IMR-90 (cell line): ENCODE results near the gene HECTD2. TPM values are rescaled to one million over a fixed set of nuclear protein-coding genes. Genes with fewer than 3 reads are reported as not detected.
A peak's percentile ranks its signal among the peaks of the same experiment; 100 is the strongest.

Experiments used
- ATAC-seq: fragments of 200-7000 bp; cut with Tn5 transposase; 2 replicates; pipeline ENCODE4 v1.9.1; 2020; ENCODE audit warnings: low read depth, mild to moderate bottlenecking, moderate library complexity
- BruUV-seq: library from RNA; stranded (reverse); fragments of 400-500 nt; replicated peaks from 2 replicates; lab custom pipeline; 2021; lab: Mats Ljungman, UMichigan
- CTCF ChIA-PET: fragments of 300-600 bp; formaldehyde crosslinking; extraction: SDS; loops from one replicate; lab custom pipeline; 2021; ENCODE audit warnings: antibody characterized with exemption; lab: Yijun Ruan, JAX
- POLR2A ChIA-PET: fragments of 300-600 bp; sonication (Branson Sonifier 250); formaldehyde crosslinking; loops from one replicate; lab custom pipeline; 2022; ENCODE audit warnings: antibody characterized with exemption; ENCODE audit not compliant: unreplicated experiment; lab: Charles Lee
- DNase-seq: peaks from one replicate; pipeline ENCODE4 v3.0.0; 2013
- H2AFZ ChIP-seq: replicated peaks from 2 replicates; pipeline ENCODE3; 2013; ENCODE audit warnings: low read length, mild to moderate bottlenecking; ENCODE audit not compliant: poor library complexity
- H2AK5ac ChIP-seq: 2 replicates; pipeline ENCODE4 v1.6.1; 2013; ENCODE audit warnings: low read depth, low read length, inconsistent platforms
- H2AK9ac ChIP-seq: replicated peaks from 2 replicates; pipeline ENCODE3; 2013; ENCODE audit warnings: mild to moderate bottlenecking, low read depth, low read length, moderate library complexity; ENCODE audit not compliant: poor library complexity
- H2BK120ac ChIP-seq: 2 replicates; pipeline ENCODE4 v1.6.1; 2013; ENCODE audit warnings: low read depth, low read length, inconsistent platforms
- H2BK15ac ChIP-seq: 3 replicates; pipeline ENCODE4 v1.6.1; 2013; ENCODE audit warnings: low read depth, low read length, inconsistent platforms
- H2BK20ac ChIP-seq: 2 replicates; pipeline ENCODE4 v1.6.1; 2013; ENCODE audit warnings: low read depth, mild to moderate bottlenecking, inconsistent platforms, low read length, moderate library complexity
- H2BK5ac ChIP-seq: 2 replicates; pipeline ENCODE4 v1.6.1; 2013; ENCODE audit warnings: mild to moderate bottlenecking, low read depth, low read length, inconsistent platforms; ENCODE audit not compliant: poor library complexity, severe bottlenecking
- H3K14ac ChIP-seq: replicated peaks from 2 replicates; pipeline ENCODE4 v1.6.1; 2013; ENCODE audit warnings: low read depth, low read length, inconsistent platforms
- H3K18ac ChIP-seq: 2 replicates; pipeline ENCODE4 v1.6.1; 2013; ENCODE audit warnings: low read depth, low read length, control low read depth
- H3K23ac ChIP-seq: 2 replicates; pipeline ENCODE4 v1.6.1; 2013; ENCODE audit warnings: low read depth, low read length, inconsistent platforms
- H3K27ac ChIP-seq: 2 replicates; pipeline ENCODE4 v1.5.1; 2013; ENCODE audit warnings: mild to moderate bottlenecking, control low read depth, low read length; ENCODE audit not compliant: insufficient read depth
- H3K27me3 ChIP-seq: 2 replicates; pipeline ENCODE4 v1.6.1; 2013; ENCODE audit warnings: low read length; ENCODE audit not compliant: control insufficient read depth, insufficient read depth
- H3K36me3 ChIP-seq: 2 replicates; pipeline ENCODE4 v1.6.1; 2013; ENCODE audit warnings: low read length, mixed read lengths; ENCODE audit not compliant: control insufficient read depth, insufficient read depth
- H3K4ac ChIP-seq: 2 replicates; pipeline ENCODE4 v1.6.1; 2013; ENCODE audit warnings: low read depth, low read length, inconsistent platforms
- H3K4me1 ChIP-seq: 2 replicates; pipeline ENCODE4 v1.6.1; 2013; ENCODE audit warnings: low read length, mixed read lengths; ENCODE audit not compliant: control insufficient read depth, insufficient read depth
- H3K4me2 ChIP-seq: 2 replicates; pipeline ENCODE4 v1.6.1; 2013; ENCODE audit warnings: low read depth, mild to moderate bottlenecking, control low read depth, low read length, moderate library complexity
- H3K4me3 ChIP-seq: 2 replicates; pipeline ENCODE4 v1.5.1; 2013; ENCODE audit warnings: low read depth, mild to moderate bottlenecking, control low read depth, low read length, moderate library complexity; ENCODE audit not compliant: insufficient read depth
- H3K56ac ChIP-seq: 2 replicates; pipeline ENCODE4 v1.6.1; 2013; ENCODE audit warnings: low read length, inconsistent platforms; ENCODE audit not compliant: insufficient read depth; ENCODE audit errors: extremely low read depth
- H3K79me1 ChIP-seq, 2 experiments: 2 replicates each; pipeline ENCODE4 v1.6.1; 2013; ENCODE audit warnings: low read length in 2 of 2, inconsistent platforms in 1 of 2, low read depth in 1 of 2
- H3K9ac ChIP-seq: 2 replicates; pipeline ENCODE4 v1.6.1; 2013; ENCODE audit warnings: low read depth, low read length, control low read depth
- H3K9me1 ChIP-seq: 2 replicates; pipeline ENCODE4 v1.6.1; 2013; ENCODE audit warnings: low read length, inconsistent platforms; ENCODE audit not compliant: insufficient read depth
- H3K9me3 ChIP-seq: 2 replicates; pipeline ENCODE4 v1.6.1; 2013; ENCODE audit warnings: low read length; ENCODE audit not compliant: control insufficient read depth, insufficient read depth
- H4K20me1 ChIP-seq: 2 replicates; pipeline ENCODE4 v1.6.1; 2013; ENCODE audit warnings: low read length, inconsistent platforms; ENCODE audit not compliant: insufficient read depth
- H4K5ac ChIP-seq: 2 replicates; pipeline ENCODE4 v1.6.1; 2013; ENCODE audit warnings: mild to moderate bottlenecking, low read depth, low read length, control low read depth
- H4K8ac ChIP-seq, 2 experiments: 2 replicates each; pipeline ENCODE4 v1.6.1; 2013; ENCODE audit warnings: low read depth in 2 of 2, low read length in 2 of 2, control low read depth in 1 of 2, inconsistent platforms in 1 of 2
- H4K91ac ChIP-seq: 2 replicates; pipeline ENCODE4 v1.6.1; 2013; ENCODE audit warnings: low read depth, low read length, inconsistent platforms; ENCODE audit not compliant: insufficient read depth
- BHLHE40 ChIP-seq: fragments of 150-350 bp; IDR thresholded peaks from 2 replicates; pipeline ENCODE4 v1.6.1; 2016; ENCODE audit warnings: mild to moderate bottlenecking, low read depth, low read length
- CEBPB ChIP-seq: IDR thresholded peaks from 2 replicates; pipeline ENCODE4 v1.6.1; 2012; ENCODE audit warnings: low read depth, low read length, improper control_type of control experiment
- CHD1 ChIP-seq: IDR thresholded peaks from 2 replicates; pipeline ENCODE4 v1.6.1; 2012; ENCODE audit warnings: low read depth, low read length, improper control_type of control experiment
- CTCF ChIP-seq: conservative IDR thresholded peaks from 2 replicates; pipeline ENCODE4 v1.5.1; 2012; ENCODE audit warnings: mild to moderate bottlenecking, low read depth, low read length, improper control_type of control experiment
- FOS ChIP-seq: fragments of 150-350 bp; IDR thresholded peaks from 2 replicates; pipeline ENCODE4 v1.6.1; 2016; ENCODE audit warnings: low read depth, low read length
- MAFK ChIP-seq: IDR thresholded peaks from 2 replicates; pipeline ENCODE4 v1.6.1; 2012; ENCODE audit warnings: low read depth, low read length, improper control_type of control experiment
- MAZ ChIP-seq: IDR thresholded peaks from 2 replicates; pipeline ENCODE4 v1.6.1; 2012; ENCODE audit warnings: low read depth, mild to moderate bottlenecking, low read length, improper control_type of control experiment, moderate library complexity, borderline replicate concordance
- NFE2L2 ChIP-seq: fragments of 150-350 bp; IDR thresholded peaks from 2 replicates; pipeline ENCODE4 v1.6.1; 2016; ENCODE audit warnings: low read depth, mild to moderate bottlenecking, low read length
- POLR2A ChIP-seq: IDR thresholded peaks from 2 replicates; pipeline ENCODE4 v1.6.1; 2012; ENCODE audit warnings: mild to moderate bottlenecking, low read depth, low read length
- RAD21 ChIP-seq: IDR thresholded peaks from 2 replicates; pipeline ENCODE4 v1.6.1; 2012; ENCODE audit warnings: low read length, improper control_type of control experiment
- RCOR1 ChIP-seq: IDR thresholded peaks from 2 replicates; pipeline ENCODE4 v1.6.1; 2012; ENCODE audit warnings: mild to moderate bottlenecking, low read length, improper control_type of control experiment; ENCODE audit not compliant: insufficient replicate concordance
- RFX5 ChIP-seq: IDR thresholded peaks from 2 replicates; pipeline ENCODE4 v1.8.0; 2012; ENCODE audit warnings: low read depth, mild to moderate bottlenecking, low read length, moderate library complexity
- SMC3 ChIP-seq: fragments of 150-350 bp; IDR thresholded peaks from 2 replicates; pipeline ENCODE4 v1.6.1; 2016; ENCODE audit warnings: low read depth, mild to moderate bottlenecking, antibody characterized with exemption, low read length, moderate library complexity
- USF2 ChIP-seq: fragments of 150-350 bp; IDR thresholded peaks from 2 replicates; pipeline ENCODE4 v1.6.1; 2017; ENCODE audit warnings: mild to moderate bottlenecking, antibody characterized with exemption, low read length, low read depth
- WGBS, 2 experiments: methylation state at CpG; one replicate each; pipeline versions ENCODE4 v1.1.5 to v1.1.7; 2013; ENCODE audit warnings: missing lambda C conversion rate in 2 of 2; ENCODE audit not compliant: insufficient read length in 1 of 2; ENCODE audit errors: extremely low coverage in 2 of 2; 5-methylcytosine and 5-hydroxymethylcytosine counted together
- dilution Hi-C: fragments of 300-500 bp; cut with HindIII; formaldehyde crosslinking; loops from one replicate; pipeline ENCODE4 v1.14.3; 2018; ENCODE audit warnings: low sequenced_read_pairs; ENCODE audit not compliant: unreplicated experiment
- in situ Hi-C: fragments of 300-500 bp; cut with MboI; formaldehyde crosslinking; loops from 3 replicates; pipeline ENCODE4 v1.14.3; 2019; ENCODE audit warnings: low sequenced_read_pairs, inconsistent platforms, mixed read lengths
- intact Hi-C: fragments of 100-400 bp; cut with micrococcal nuclease; formaldehyde crosslinking; loops from 2 replicates; pipeline ENCODE4 v1.10.0; 2022
- polyA plus RNA-seq, 3 experiments: library from polyadenylated mRNA; depleted of rRNA; stranded (reverse); fragments of >200 nt; gene quantifications; 2 replicates each; pipeline ENCODE4 v1.2.3, GENCODE V29; 2012; ENCODE audit warnings: low replicate concordance in 1 of 3
- total RNA-seq: library from RNA; depleted of rRNA; stranded (reverse); fragments of >200 nt; gene quantifications from 2 replicates; pipeline ENCODE4 v1.2.3, GENCODE V29; 2012

The HECTD2 gene
- total and polyA plus RNA-seq, 2 of the 4 experiments (the other 2 are of a cell fraction), result 5.2 to 5.9 TPM

- Histone ChIP-seq H4K8ac (peak overlapping the region; percentile 28 to 66; a peak in 3 of 4 replicates), H2BK5ac (peak overlapping the region; percentile 74), H2BK120ac (peak overlapping the region; percentile 66), H2AK9ac (peak overlapping the region; percentile 30), H2BK15ac (peak overlapping the region; percentile 74; the same call in 2 of the 3 replicates), H3K4me2 (no peak overlapping the region), H3K9me3 (no peaks in the 10 kb centered on the region), H4K5ac (peak overlapping the region; percentile 17; the same call in 1 of the 2 replicates), H2BK20ac (peak overlapping the region; percentile 68), H3K4me1 (peaks cover 10% of the 10 kb centered on the region), H2AFZ (peak overlapping the region; percentile 17), H2AK5ac (peak overlapping the region; percentile 74; the same call in 1 of the 2 replicates), H3K4me3 (no peak overlapping the region), H3K18ac (peak overlapping the region; percentile 40; the same call in 1 of the 2 replicates), H3K27ac (peak overlapping the region; percentile 73), H3K27me3 (no peaks in the 10 kb centered on the region), H3K79me1 (no peaks in the 10 kb centered on the region), H3K9ac (no peak overlapping the region), H3K23ac (peak overlapping the region; percentile 54; the same call in 1 of the 2 replicates), H3K14ac (no peak overlapping the region; the same call in 1 of the 2 replicates), H4K91ac (peak overlapping the region; percentile 28), H3K9me1 (peaks cover 4% of the 10 kb centered on the region), H3K36me3 (0 out of 2 replicates have a peak, but pooled peaks cover 1% of the 10 kb centered on the region), H3K56ac (no peak overlapping the region), H3K4ac (peak overlapping the region; percentile 46), H4K20me1 (no peaks in the 10 kb centered on the region)
- intact Hi-C loops, result loop anchor here (5.0 kb wide), 1 partner anchor 121 kb away; the partner anchor contains the start of gene PPP1R3C
- CTCF ChIA-PET, result interaction anchor here (0.7 to 1.1 kb wide), 2 partner anchors 18 to 213 kb away, joined by 4 read pairs; no protein-coding TSS in a partner anchor
- peak; percentile 93 for ATAC-seq
- WGBS, 2 experiments, result 100% methylated on average over 1 of the region's 5 CpGs; no CpG with 5 or more reads in 1 of the 2 experiments
- DNase-seq, result peak; percentile 90
- no TSS peak for BruUV-seq
- dilution Hi-C loops, result no loop called here
- POLR2A ChIA-PET, result no interaction called here
- in situ Hi-C loops, result no loop called here
- TF ChIP-seq CHD1, result no peak
- TF ChIP-seq MAZ, result no peak
- TF ChIP-seq RFX5, result no peak
- TF ChIP-seq SMC3, result no peak
- no peak for TF ChIP-seq RCOR1
- TF ChIP-seq USF2, result no peak
- TF ChIP-seq FOS, result peak; percentile 98
- TF ChIP-seq POLR2A, result no peak
- peak; percentile 83 for TF ChIP-seq CEBPB
- TF ChIP-seq MAFK, result peak; percentile 46
- no peak for TF ChIP-seq NFE2L2
- TF ChIP-seq BHLHE40, result peak; percentile 63; the same call in 1 of the 2 replicates
- TF ChIP-seq CTCF, result no peak
- no peak for TF ChIP-seq RAD21
Observed at GRCh38 chr10:91511549-91512330, 101.6 kb downstream of the HECTD2 start.
